ENCODE measurements around the gene CERT1.

Gene CERT1

GRCh38 chr5:75460532-75460931 lies 50.9 kb downstream of the CERT1 start:
- no peak for TF ChIP-seq CTCF (IDR thresholded peaks at IDR 0.05; ENCODE audit: low read depth, low read length)
- H3K4me3 ChIP-seq (replicated peaks in 1 of 2; ENCODE audit: low read depth in 2 of 2, low read length in 2 of 2), result no peak overlapping the region
- no peak for DNase-seq (ENCODE audit: low read depth in 2 of 2)

- no peak for TF ChIP-seq CTCF (IDR thresholded peaks at IDR 0.05; ENCODE audit: low read depth, low read length)
- no peak for DNase-seq (ENCODE audit: low read depth in 2 of 2)
- no peak overlapping the region for H3K4me3 ChIP-seq (replicated peaks in 1 of 2; ENCODE audit: low read depth in 2 of 2, low read length in 2 of 2)
These were observed 53.7 kb downstream of the CERT1 start for GRCh38 chr5:75457691-75458090.

- no peak overlapping the region for H3K4me3 ChIP-seq (replicated peaks in 1 of 2; ENCODE audit: low read depth in 2 of 2, low read length in 2 of 2)
- no peak for DNase-seq (ENCODE audit: low read depth in 2 of 2)
- TF ChIP-seq CTCF (IDR thresholded peaks at IDR 0.05; ENCODE audit: low read depth, low read length), result no peak
These were observed 54.3 kb downstream of the CERT1 start for GRCh38 chr5:75457161-75457560.

GRCh38 chr5:75450069-75450468 lies 61.4 kb downstream of the CERT1 start:
- no peak for DNase-seq (ENCODE audit: low read depth in 2 of 2)
- H3K4me3 ChIP-seq (replicated peaks in 1 of 2; ENCODE audit: low read depth in 2 of 2, low read length in 2 of 2), result no peak overlapping the region
- no peak for TF ChIP-seq CTCF (IDR thresholded peaks at IDR 0.05; ENCODE audit: low read depth, low read length)

GRCh38 chr5:75446068-75446467 lies 65.4 kb downstream of the CERT1 start:
- H3K4me3 ChIP-seq (replicated peaks in 1 of 2; ENCODE audit: low read depth in 2 of 2, low read length in 2 of 2), result no peak overlapping the region
- DNase-seq (ENCODE audit: low read depth in 2 of 2), result no peak
- no peak for TF ChIP-seq CTCF (IDR thresholded peaks at IDR 0.05; ENCODE audit: low read depth, low read length)

GRCh38 chr5:75441560-75441959 lies 69.9 kb downstream of the CERT1 start:
- H3K4me3 ChIP-seq (replicated peaks in 1 of 2; ENCODE audit: low read depth in 2 of 2, low read length in 2 of 2), result no peak overlapping the region
- no peak for DNase-seq (ENCODE audit: low read depth in 2 of 2)
- TF ChIP-seq CTCF (IDR thresholded peaks at IDR 0.05; ENCODE audit: low read depth, low read length), result no peak

- TF ChIP-seq CTCF (IDR thresholded peaks at IDR 0.05; ENCODE audit: low read depth, low read length), result no peak
- H3K4me3 ChIP-seq (replicated peaks in 1 of 2; ENCODE audit: low read depth in 2 of 2, low read length in 2 of 2), result no peak overlapping the region
- DNase-seq (ENCODE audit: low read depth in 2 of 2), result no peak
These were observed 72.2 kb downstream of the CERT1 start for GRCh38 chr5:75439276-75439675.
